OCI-LY1 (cell line): ENCODE measurements around the gene USP44.
"Not testable (repeated sequence)": the region's sequence is repeated elsewhere in the genome, so short reads cannot be mapped to it uniquely, and the experiment has no call there.

Experiments
- H2AFZ ChIP-seq: fragments of 200-600 bp; sonication (generic), shearing (Covaris generic); 2 replicates; pipeline ENCODE4 v1.6.0; 2014; ENCODE audit warnings: antibody characterized with exemption, mild to moderate bottlenecking, low read length
- H3F3A ChIP-seq: fragments of 200-600 bp; sonication (generic), shearing (Covaris generic); 2 replicates; pipeline ENCODE4 v1.6.0; 2014; ENCODE audit warnings: mild to moderate bottlenecking, antibody characterized with exemption, low read length, moderate library complexity; ENCODE audit not compliant: insufficient read depth
- H3K27ac ChIP-seq: fragments of 200-600 bp; sonication (generic); 2 replicates; pipeline ENCODE4 v1.5.1; 2014; ENCODE audit warnings: low read length, mixed run types, mild to moderate bottlenecking, low read depth; ENCODE audit not compliant: poor library complexity, severe bottlenecking
- H3K27me3 ChIP-seq: fragments of 200-600 bp; sonication (generic); 2 replicates; pipeline ENCODE4 v1.6.0; 2014; ENCODE audit warnings: antibody characterized with exemption, mild to moderate bottlenecking, low read length, moderate library complexity; ENCODE audit not compliant: insufficient read depth
- H3K36me3 ChIP-seq: fragments of 200-600 bp; sonication (generic); 2 replicates; pipeline ENCODE4 v1.6.1; 2014; ENCODE audit warnings: mild to moderate bottlenecking, antibody characterized with exemption, low read length, moderate library complexity, mixed read lengths; ENCODE audit not compliant: insufficient read depth
- H3K4me1 ChIP-seq: fragments of 200-600 bp; sonication (generic); 2 replicates; pipeline ENCODE4 v1.5.1; 2014; ENCODE audit warnings: mild to moderate bottlenecking, low read length, moderate library complexity; ENCODE audit not compliant: insufficient read depth, severe bottlenecking
- H3K4me2 ChIP-seq: fragments of 200-600 bp; sonication (generic), shearing (Covaris generic); 2 replicates; pipeline ENCODE4 v1.6.1; 2014; ENCODE audit warnings: low read length
- H3K4me3 ChIP-seq: fragments of 200-600 bp; sonication (generic); 2 replicates; pipeline ENCODE4 v1.5.1; 2014; ENCODE audit warnings: low read length, low read depth, mild to moderate bottlenecking, mixed read lengths; ENCODE audit not compliant: poor library complexity, severe bottlenecking
- H3K79me2 ChIP-seq: fragments of 200-600 bp; shearing (Covaris generic); 2 replicates; pipeline ENCODE4 v1.6.1; 2016; ENCODE audit warnings: mixed run types, low read length, mixed read lengths; ENCODE audit not compliant: insufficient read depth
- H3K9ac ChIP-seq: fragments of 200-600 bp; sonication (generic), shearing (Covaris generic); 2 replicates; pipeline ENCODE4 v1.6.1; 2014; ENCODE audit warnings: mild to moderate bottlenecking, low read length, mixed read lengths
- H3K9me2 ChIP-seq: fragments of 200-600 bp; sonication (generic), shearing (Covaris generic); 2 replicates; pipeline ENCODE4 v1.6.1; 2014; ENCODE audit warnings: low read depth, mild to moderate bottlenecking, low read length, mixed read lengths
- H3K9me3 ChIP-seq: fragments of 200-600 bp; shearing (Covaris generic); 2 replicates; pipeline ENCODE4 v1.6.1; 2014; ENCODE audit warnings: low read length, mixed read lengths
- H4K20me1 ChIP-seq: fragments of 200-600 bp; sonication (generic), shearing (Covaris generic); 2 replicates; pipeline ENCODE4 v1.6.0; 2016; ENCODE audit warnings: mild to moderate bottlenecking, low read length; ENCODE audit not compliant: insufficient read depth
- CTCF ChIP-seq: fragments of 200-600 bp; sonication (generic), shearing (Covaris generic); IDR thresholded peaks from 2 replicates; pipeline ENCODE4 v1.5.1; 2017; ENCODE audit warnings: mild to moderate bottlenecking, antibody characterized with exemption, low read length, moderate library complexity, mixed read lengths
- EZH2 ChIP-seq: fragments of 200-600 bp; sonication (generic), shearing (Covaris generic); IDR thresholded peaks from 2 replicates; pipeline ENCODE4 v1.8.0; 2017; ENCODE audit warnings: borderline replicate concordance, mixed run types, mild to moderate bottlenecking, antibody characterized with exemption, low read length, moderate library complexity, mixed read lengths

Gene USP44

GRCh38 chr12:95571369-95571768 lies 20.1 kb upstream of the USP44 start:
- H3K9me3 ChIP-seq = no peaks in the 10 kb centered on the region
- no peaks in the 10 kb centered on the region for H3K9me2 ChIP-seq
- no peaks in the 10 kb centered on the region for H3K79me2 ChIP-seq
- peak overlapping the region; percentile 50 for H3K27ac ChIP-seq
- H3K4me2 ChIP-seq = peak overlapping the region; percentile 16; the same call in 1 of the 2 replicates
- no peaks in the 10 kb centered on the region for H3K36me3 ChIP-seq
- no peak overlapping the region for H3K9ac ChIP-seq
- no peaks in the 10 kb centered on the region for H4K20me1 ChIP-seq
- peak overlapping the region; percentile 99 for H2AFZ ChIP-seq
- no peaks in the 10 kb centered on the region for H3K27me3 ChIP-seq
- no peaks in the 10 kb centered on the region for H3F3A ChIP-seq
- TF ChIP-seq EZH2 (no peak), CTCF (no peak)
- peaks cover 13% of the 10 kb centered on the region for H3K4me1 ChIP-seq
- no peak overlapping the region for H3K4me3 ChIP-seq

GRCh38 chr12:95568045-95568444 lies 16.8 kb upstream of the USP44 start:
- not testable (repeated sequence) for H3K9me2 ChIP-seq, H3K79me2 ChIP-seq, H4K20me1 ChIP-seq, H3K27me3 ChIP-seq, H3K4me3 ChIP-seq, H3K27ac ChIP-seq, H3K4me2 ChIP-seq, H2AFZ ChIP-seq, H3K36me3 ChIP-seq, H3K9ac ChIP-seq, H3F3A ChIP-seq, H3K9me3 ChIP-seq
- peaks cover 13% of the 10 kb centered on the region for H3K4me1 ChIP-seq

GRCh38 chr12:95557625-95558024 lies 6.3 kb upstream of the USP44 start:
- no peaks in the 10 kb centered on the region for H3K9me2 ChIP-seq
- H3K27me3 ChIP-seq = no peaks in the 10 kb centered on the region
- H3K4me2 ChIP-seq = no peak overlapping the region
- H3K4me1 ChIP-seq = no peaks in the 10 kb centered on the region
- TF ChIP-seq EZH2 (no peak), CTCF (no peak)
- H4K20me1 ChIP-seq = no peaks in the 10 kb centered on the region
- no peak overlapping the region for H3K4me3 ChIP-seq
- no peaks in the 10 kb centered on the region for H3K9me3 ChIP-seq
- no peaks in the 10 kb centered on the region for H3F3A ChIP-seq
- H3K36me3 ChIP-seq = no peaks in the 10 kb centered on the region
- H2AFZ ChIP-seq = no peak overlapping the region
- H3K79me2 ChIP-seq = no peaks in the 10 kb centered on the region
- no peak overlapping the region for H3K9ac ChIP-seq
- H3K27ac ChIP-seq = no peak overlapping the region

GRCh38 chr12:95554532-95555071 lies 3.3 kb upstream of the USP44 start:
- H3K9me3 ChIP-seq = no peaks in the 10 kb centered on the region; the same call in 1 of the 2 replicates
- no peak overlapping the region for H3K4me2 ChIP-seq
- no peak overlapping the region for H3K9ac ChIP-seq
- no peaks in the 10 kb centered on the region for H3F3A ChIP-seq
- no peak overlapping the region for H2AFZ ChIP-seq
- no peaks in the 10 kb centered on the region for H3K27me3 ChIP-seq
- no peaks in the 10 kb centered on the region for H4K20me1 ChIP-seq
- H3K79me2 ChIP-seq = no peaks in the 10 kb centered on the region
- TF ChIP-seq EZH2 = no peak
- TF ChIP-seq CTCF = no peak
- no peaks in the 10 kb centered on the region for H3K36me3 ChIP-seq
- no peaks in the 10 kb centered on the region for H3K4me1 ChIP-seq
- no peak overlapping the region for H3K27ac ChIP-seq
- no peak overlapping the region for H3K4me3 ChIP-seq
- no peaks in the 10 kb centered on the region for H3K9me2 ChIP-seq
